Upper lobe of left lung (tissue), 6 donors: ENCODE measurements around the gene DOCK6. TPM values are rescaled to one million over a fixed set of nuclear protein-coding genes. Genes with fewer than 3 reads are reported as not detected.

Experiments
- ATAC-seq, 2 donors: fragments of 200-7000 bp; cut with Tn5 transposase; one replicate each; pipeline ENCODE4 v1.9.1; 2022; ENCODE audit warnings: mild to moderate bottlenecking in 2 of 2, moderate library complexity in 2 of 2; ENCODE audit not compliant: low FRiP score in 2 of 2
- DNase-seq, 2 donors: peaks; one replicate each; pipeline ENCODE4 v3.0.0-alpha.2; 2019 to 2020
- H3K27ac ChIP-seq, 4 donors: fragments of 200-600 bp; sonication (generic); one replicate each; pipeline ENCODE4 v1.5.1; 2016 to 2019
- H3K27me3 ChIP-seq, 4 donors: fragments of 200-600 bp; sonication (generic); one replicate each; pipeline ENCODE4 v1.5.1; 2017 to 2019
- H3K36me3 ChIP-seq, 4 donors: fragments of 200-600 bp; sonication (generic); one replicate each; pipeline ENCODE4 v1.5.1; 2016 to 2019
- H3K4me1 ChIP-seq, 4 donors: fragments of 200-600 bp; sonication (generic); one replicate each; pipeline ENCODE4 v1.5.1; 2018 to 2019
- H3K4me3 ChIP-seq, 4 donors: fragments of 200-600 bp; sonication (generic); one replicate each; pipeline ENCODE4 v1.5.1; 2017 to 2019; ENCODE audit warnings: mild to moderate bottlenecking in 2 of 4, moderate library complexity in 1 of 4
- H3K9me3 ChIP-seq, 4 donors: fragments of 200-600 bp; sonication (generic); one replicate each; pipeline ENCODE4 v1.5.1; 2018 to 2019
- CTCF ChIP-seq, 6 experiments: fragments of 450-650 bp in 4 of 6; fragments of 200-600 bp in 2 of 6; sonication (generic) in 2 of 6; IDR thresholded peaks; one replicate each; pipeline ENCODE4 v1.5.1; 2016 to 2019; ENCODE audit warnings: antibody characterized with exemption in 6 of 6
- EP300 ChIP-seq, 4 donors: sonication (generic); formaldehyde crosslinking; IDR thresholded peaks; one replicate each; pipeline ENCODE4 v1.5.1; 2017; ENCODE audit warnings: antibody characterized with exemption in 4 of 4, control low read depth in 2 of 4
- POLR2A ChIP-seq, 4 donors: fragments of 450-650 bp; IDR thresholded peaks; one replicate each; pipeline ENCODE4 v1.5.1; 2016 to 2017; ENCODE audit warnings: antibody characterized with exemption in 4 of 4, mild to moderate bottlenecking in 2 of 4
- POLR2AphosphoS5 ChIP-seq, 2 donors: sonication (generic); formaldehyde crosslinking; IDR thresholded peaks; one replicate each; pipeline ENCODE4 v1.5.1; 2017; ENCODE audit warnings: antibody characterized with exemption in 2 of 2
- WGBS, 2 donors: methylation state at CpG; one replicate each; pipeline ENCODE4 v1.1.5; 2017 to 2018; 5-methylcytosine and 5-hydroxymethylcytosine counted together
- total RNA-seq, 6 donors: library from RNA; depleted of rRNA in 4 of 6; stranded (reverse); fragments of >200 nt in 4 of 6; gene quantifications; one replicate each; pipeline versions ENCODE4 v1.1.0 to v1.2.1, GENCODE V29; 2016 to 2021
- donor health status: DM: no; HTN: no; CAD: no; lungs with moderate emphysema.
- donor health status: DM: no; HTN: yes; CAD: no; lungs with severe emphysema.

The DOCK6 gene
- total RNA-seq, 6 donors from 2014 or later, result 34.5 to 203 (median 116) TPM

- DNase-seq, result peak in 1 of 2 donors; percentile 77
- 92 to 95% methylated on average over 24 to 31 of the region's 31 CpGs for WGBS, 2 donors
- peaks cover 14 to 96% (median 67%) of the 10 kb centered on the region in 4 donors for H3K36me3 ChIP-seq
Observed at GRCh38 chr19:11169896-11170678, 92.2 kb downstream of the DOCK6 start.

GRCh38 chr19:11168568-11168967, 93.8 kb downstream of the DOCK6 start:
- DNase-seq (no peak), ATAC-seq (no peak)
- TF ChIP-seq POLR2AphosphoS5 (IDR thresholded peaks at IDR 0.05) (no peak), EP300 (IDR thresholded peaks at IDR 0.05) (no peak), POLR2A (IDR thresholded peaks at IDR 0.05) (no peak), CTCF (IDR thresholded peaks at IDR 0.05) (no peak)
- no peaks in the 10 kb centered on the region for H3K9me3 ChIP-seq
- H3K27me3 ChIP-seq, result no peaks in the 10 kb centered on the region
- no peak overlapping the region for H3K4me3 ChIP-seq
- H3K4me1 ChIP-seq, result peaks cover 0 to 10% (median 3%) of the 10 kb centered on the region in 4 donors
- peak overlapping the region in 1 of 4 donors; percentile 23 for H3K27ac ChIP-seq
- H3K36me3 ChIP-seq, result peaks cover 3 to 90% (median 54%) of the 10 kb centered on the region in 4 donors
- 74 to 86% methylated on average over 6 to 7 of the region's 7 CpGs for WGBS, 2 donors

More at GRCh38 chr19:11169896-11170678, 92.2 kb downstream of the DOCK6 start:
- H3K27ac ChIP-seq, result peak overlapping the region in 3 of 4 donors; percentile 1 to 63 (median 54)
- no peaks in the 10 kb centered on the region for H3K9me3 ChIP-seq
- TF ChIP-seq EP300 (IDR thresholded peaks at IDR 0.05) (no peak), CTCF (IDR thresholded peaks at IDR 0.05) (no peak), POLR2A (IDR thresholded peaks at IDR 0.05) (no peak), POLR2AphosphoS5 (IDR thresholded peaks at IDR 0.05) (no peak)
- no peak overlapping the region for H3K4me3 ChIP-seq
- no peaks in the 10 kb centered on the region for H3K27me3 ChIP-seq
- ATAC-seq, result no peak
- H3K4me1 ChIP-seq, result peaks cover 0 to 6% (median 2%) of the 10 kb centered on the region in 4 donors

- ATAC-seq (no peak), DNase-seq (no peak)
- Histone ChIP-seq H3K4me3 (no peak overlapping the region), H3K4me1 (peaks cover 0 to 16% (median 3%) of the 10 kb centered on the region in 4 donors), H3K27me3 (no peaks in the 10 kb centered on the region), H3K27ac (peak overlapping the region; percentile 24 to 82 (median 58)), H3K36me3 (peaks cover 0 to 72% (median 38%) of the 10 kb centered on the region in 4 donors), H3K9me3 (no peaks in the 10 kb centered on the region)
- TF ChIP-seq CTCF (IDR thresholded peaks at IDR 0.05), result no peak
- TF ChIP-seq POLR2AphosphoS5 (IDR thresholded peaks at IDR 0.05), result no peak
- no peak for TF ChIP-seq POLR2A (IDR thresholded peaks at IDR 0.05)
- TF ChIP-seq EP300 (IDR thresholded peaks at IDR 0.05), result no peak
- 77 to 83% methylated on average over 26 of the region's 26 CpGs for WGBS, 2 donors
Observed at GRCh38 chr19:11166281-11167142, 95.8 kb downstream of the DOCK6 start.

- Histone ChIP-seq H3K4me3 (no peak overlapping the region), H3K36me3 (peaks cover 0 to 63% (median 34%) of the 10 kb centered on the region in 4 donors), H3K27ac (peak overlapping the region; percentile 55 to 82 (median 62)), H3K4me1 (peaks cover 0 to 16% (median 3%) of the 10 kb centered on the region in 4 donors), H3K9me3 (peaks cover 0 to 5% (median 0%) of the 10 kb centered on the region in 4 donors), H3K27me3 (no peaks in the 10 kb centered on the region)
- ATAC-seq (peak in 1 of 2 donors; percentile 27), DNase-seq (no peak)
- TF ChIP-seq CTCF (IDR thresholded peaks at IDR 0.05) (no peak), POLR2AphosphoS5 (IDR thresholded peaks at IDR 0.05) (no peak), EP300 (IDR thresholded peaks at IDR 0.05) (no peak)
- WGBS, 2 donors, result 88 to 94% methylated on average over 13 of the region's 13 CpGs
Observed at GRCh38 chr19:11165486-11166030, 96.8 kb downstream of the DOCK6 start.
